Measurements from ENCODE around the gene MAN1C1.

- TF ChIP-seq CTCF (IDR thresholded peaks at IDR 0.05) (no peak), EP300 (IDR thresholded peaks at IDR 0.05) (no peak)
These were observed 25.5 kb downstream of the MAN1C1 start for GRCh38 chr1:25641931-25642573.

Data from sigmoid colon (tissue), 4 donors.